ENCODE data around the gene SGMS1.
"Not testable (repeated sequence)": the region's sequence is repeated elsewhere in the genome, so short reads cannot be mapped to it uniquely, and the experiment has no call there.

Gene SGMS1

GRCh38 chr10:50388181-50388580 lies 235.6 kb downstream of the SGMS1 start:
- no peak for DNase-seq

GRCh38 chr10:50387732-50388073 lies 236.1 kb downstream of the SGMS1 start:
- DNase-seq, result no peak

GRCh38 chr10:50387007-50387731 lies 236.6 kb downstream of the SGMS1 start:
- DNase-seq, result no peak

DNA sequence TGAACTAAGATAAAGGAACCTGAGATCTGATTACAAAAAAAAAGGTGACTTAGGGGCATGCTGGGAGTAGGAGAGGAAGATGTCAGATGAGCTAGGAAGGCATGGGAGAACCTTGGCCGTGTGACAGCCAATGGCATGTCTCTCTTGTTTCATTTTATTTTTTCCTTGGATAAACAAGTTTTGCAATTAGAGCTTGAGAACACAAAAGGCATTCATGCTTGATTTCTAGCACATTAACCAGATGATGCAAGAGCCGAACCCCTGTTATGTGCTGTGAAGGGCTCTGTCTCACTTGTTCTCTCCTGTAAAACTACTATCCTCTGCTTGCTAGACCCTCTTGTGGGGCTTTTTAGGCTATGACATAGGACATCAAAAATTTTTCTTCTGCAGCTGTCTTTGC lies 238.1 kb downstream of the SGMS1 start:
- no peak for DNase-seq

DNA sequence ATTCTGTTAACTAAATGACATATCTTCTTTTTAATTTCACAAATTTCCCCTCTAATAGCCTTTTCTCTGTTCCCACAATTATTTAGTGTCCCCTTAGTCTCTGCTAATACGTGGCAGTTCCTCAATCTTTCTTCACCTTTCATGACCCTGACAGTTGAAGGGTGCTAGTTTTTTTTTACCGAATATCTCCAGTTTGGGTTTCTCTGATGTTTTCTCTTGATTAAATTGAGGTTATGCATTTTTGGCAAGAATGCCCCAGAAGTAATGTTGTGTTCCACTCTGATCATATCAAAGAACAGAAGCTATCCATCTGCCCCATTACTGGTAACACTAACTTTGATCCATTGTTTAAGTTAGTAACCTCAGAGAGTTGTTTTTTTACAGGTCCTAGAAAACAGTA lies 238.9 kb downstream of the SGMS1 start:
- no peak for DNase-seq

DNA sequence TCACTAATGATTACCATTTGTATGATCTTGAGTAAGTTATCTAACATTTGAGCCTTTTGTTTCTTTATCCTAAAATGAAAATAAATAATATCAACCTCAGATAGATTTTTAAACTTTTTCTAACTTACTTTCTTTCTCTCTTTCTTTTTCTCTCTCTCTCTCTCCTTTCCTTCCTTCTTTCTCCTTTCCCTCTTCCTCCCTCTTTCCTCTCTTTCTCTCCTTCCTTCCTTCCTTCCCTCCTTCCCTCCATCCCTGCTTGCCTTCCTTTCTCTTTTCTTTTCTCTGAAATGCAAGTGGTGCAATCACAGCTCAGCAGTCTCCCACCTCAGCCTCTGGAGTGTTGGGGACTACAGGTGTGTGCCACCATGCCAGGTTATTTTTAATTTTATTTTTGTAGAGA lies 239.5 kb downstream of the SGMS1 start:
- no peak for DNase-seq

GRCh38 chr10:50382576-50383023 lies 241.2 kb downstream of the SGMS1 start:
- DNase-seq, result no peak

DNA sequence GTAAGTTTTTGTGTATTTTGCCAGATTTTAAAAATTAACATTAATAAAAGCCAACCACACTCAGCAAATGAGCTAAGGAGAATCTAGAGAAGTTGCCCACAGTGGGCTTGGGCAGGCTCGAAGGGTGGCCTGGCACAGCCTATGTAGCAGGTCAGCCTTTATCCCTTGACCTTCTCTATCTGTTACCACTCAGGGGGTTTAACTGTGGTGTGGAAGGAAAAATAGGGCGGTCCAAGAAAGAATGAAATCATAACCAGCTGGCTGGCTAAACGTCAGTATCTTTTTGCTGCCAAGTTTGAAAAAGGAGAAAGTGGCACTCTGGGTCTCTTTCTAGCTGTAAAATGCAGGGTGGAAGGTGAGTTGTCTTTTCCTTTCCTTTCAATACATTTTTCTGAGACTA lies 242.1 kb downstream of the SGMS1 start:
- no peak for DNase-seq

- DNase-seq, result no peak
Measured at GRCh38 chr10:50379616-50380015, 244.1 kb downstream of the SGMS1 start.

- DNase-seq, result no peak
Measured at GRCh38 chr10:50375745-50376144, 248.0 kb downstream of the SGMS1 start.

- DNase-seq, result no peak
Measured at GRCh38 chr10:50375051-50375452, 248.7 kb downstream of the SGMS1 start.

- DNase-seq, result no peak
Measured at GRCh38 chr10:50373821-50374501, 249.8 kb downstream of the SGMS1 start.

- no peak for DNase-seq
Measured at GRCh38 chr10:50369931-50370330, 253.8 kb downstream of the SGMS1 start.

DNA sequence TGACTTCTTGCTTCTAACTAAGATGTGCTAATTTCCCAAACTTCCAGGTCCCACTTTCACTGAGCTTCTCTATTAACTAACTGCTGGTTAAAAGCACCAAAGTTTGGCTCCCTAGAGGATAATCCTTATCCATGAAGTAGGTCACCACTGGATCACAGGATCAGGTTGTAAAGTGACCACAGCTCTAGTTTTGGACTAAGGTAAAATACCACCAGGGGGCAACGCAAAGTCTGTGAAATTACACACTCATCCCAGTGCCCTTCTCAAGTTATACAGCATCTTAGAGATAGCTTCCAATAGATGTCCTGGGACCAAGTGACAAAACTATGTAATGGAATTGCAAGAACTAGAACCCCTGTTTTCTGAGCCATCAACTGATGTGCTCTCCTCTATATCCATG lies 256.0 kb downstream of the SGMS1 start:
- no peak for DNase-seq

- DNase-seq, result not testable (repeated sequence)
Measured at GRCh38 chr10:50366421-50366820, 257.3 kb downstream of the SGMS1 start.

DNA sequence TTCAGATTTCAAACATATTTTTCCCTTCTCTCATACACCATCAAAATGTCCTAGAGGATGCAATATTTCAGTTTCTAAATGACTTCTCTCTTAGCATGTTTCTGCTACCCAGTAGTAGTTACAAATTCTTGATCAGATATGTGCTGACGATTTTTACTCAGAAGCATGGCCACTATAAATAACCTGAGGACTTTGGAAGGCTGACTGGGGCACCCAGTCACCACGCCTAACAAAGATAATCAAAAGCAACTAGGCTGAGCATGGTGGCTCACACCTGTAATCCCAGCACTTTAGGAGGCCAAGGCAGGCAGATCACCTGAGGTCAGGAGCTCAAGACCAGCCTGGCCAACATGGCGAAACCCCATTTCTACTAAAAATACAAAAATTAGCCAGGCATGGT lies 259.0 kb downstream of the SGMS1 start:
- not testable (repeated sequence) for DNase-seq

- DNase-seq, result no peak
Measured at GRCh38 chr10:50362547-50363125, 261.1 kb downstream of the SGMS1 start.

DNA sequence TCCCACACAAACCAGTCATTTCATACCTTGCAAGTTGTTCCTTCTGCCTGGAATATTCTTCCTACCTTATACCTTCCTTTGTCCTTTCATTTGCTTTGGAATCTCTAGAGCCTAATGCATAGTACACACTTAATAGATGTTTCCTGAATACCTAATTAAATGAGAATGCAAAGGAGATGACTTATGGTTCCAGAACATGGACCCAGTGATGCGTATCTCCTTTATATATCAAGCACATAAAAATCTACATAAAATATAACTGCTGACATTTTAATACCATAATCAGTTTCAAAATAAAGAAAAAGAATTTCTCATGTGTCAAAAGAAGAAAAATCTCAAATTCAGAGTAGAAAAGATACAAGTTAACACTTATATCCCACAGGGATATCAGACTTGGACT lies 261.8 kb downstream of the SGMS1 start:
- no peak for DNase-seq

- no peak for DNase-seq
Measured at GRCh38 chr10:50360077-50360850, 263.5 kb downstream of the SGMS1 start.

DNA sequence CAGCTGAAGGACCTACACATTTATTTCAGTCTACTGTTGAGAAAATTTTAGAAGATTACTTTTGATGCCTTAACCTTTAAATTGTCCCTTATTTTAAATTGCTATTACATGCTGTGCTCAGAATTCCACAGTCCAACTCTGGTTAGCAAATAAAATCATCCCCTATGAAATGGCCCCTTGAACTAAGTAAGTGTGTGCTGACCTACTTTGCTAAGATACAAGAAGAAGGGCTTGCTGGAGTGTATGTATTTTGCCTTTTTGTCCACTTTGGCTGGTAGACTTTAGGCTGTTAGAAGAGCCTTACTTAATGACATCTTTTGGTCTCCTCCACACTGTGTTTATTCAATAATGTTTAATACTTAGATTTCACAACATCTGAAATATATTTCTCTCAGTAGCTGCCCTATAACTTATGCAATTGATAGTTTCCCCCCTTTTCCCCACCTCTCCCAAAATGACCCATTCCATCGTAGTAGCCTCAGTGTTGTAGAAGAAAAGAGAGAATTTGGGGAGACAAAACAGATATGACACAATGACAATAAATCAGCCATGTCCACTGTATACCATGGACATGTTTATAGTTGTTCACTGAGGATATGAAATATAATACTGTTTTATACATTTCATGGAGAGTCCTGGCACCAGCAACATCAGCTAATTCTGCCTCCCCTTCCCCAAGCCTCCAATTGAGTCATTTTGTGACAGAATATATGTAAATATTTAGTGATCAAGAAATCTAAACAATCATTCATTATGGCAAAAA lies 264.6 kb downstream of the SGMS1 start:
- DNase-seq, result no peak

- no peak for DNase-seq
Measured at GRCh38 chr10:50358411-50358810, 265.3 kb downstream of the SGMS1 start.

DNA sequence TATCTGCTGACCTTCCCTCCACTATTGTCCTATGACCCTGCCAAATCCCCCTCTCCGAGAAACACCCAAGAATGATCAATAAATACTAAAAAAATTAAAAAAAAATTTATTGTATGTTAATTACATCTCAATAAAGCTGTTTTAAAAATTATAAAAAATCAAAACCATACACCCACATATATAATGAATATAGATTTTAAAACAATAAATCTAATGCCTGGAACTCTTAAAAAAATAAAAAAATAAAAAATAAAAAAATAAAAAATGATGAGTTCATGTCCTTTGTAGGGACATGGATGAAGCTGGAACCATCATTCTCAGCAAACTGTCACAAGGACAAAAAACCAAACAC lies 267.3 kb downstream of the SGMS1 start:
- DNase-seq, result not testable (repeated sequence)

Measured in activated CD8-positive, alpha-beta memory T cell treated with anti-CD3 and anti-CD28 coated beads for 24 hours (primary cell).